Retinal pigment epithelial cell (primary cell): Measurements from ENCODE around the gene ANKRD63.

Experiments
- DNase-seq: peaks from one replicate; pipeline ENCODE4 v3.0.0-alpha.2; 2010; ENCODE audit warnings: low read depth
- H3K4me3 ChIP-seq: 2 replicates; pipeline ENCODE4 v1.5.1; 2011; ENCODE audit warnings: mild to moderate bottlenecking, low read length, control low read depth, moderate library complexity
- CTCF ChIP-seq: conservative IDR thresholded peaks from 2 replicates; pipeline ENCODE4 v1.5.1; 2011; ENCODE audit warnings: low read depth, low read length, control low read depth, inconsistent platforms

ANKRD63 gene

DNA sequence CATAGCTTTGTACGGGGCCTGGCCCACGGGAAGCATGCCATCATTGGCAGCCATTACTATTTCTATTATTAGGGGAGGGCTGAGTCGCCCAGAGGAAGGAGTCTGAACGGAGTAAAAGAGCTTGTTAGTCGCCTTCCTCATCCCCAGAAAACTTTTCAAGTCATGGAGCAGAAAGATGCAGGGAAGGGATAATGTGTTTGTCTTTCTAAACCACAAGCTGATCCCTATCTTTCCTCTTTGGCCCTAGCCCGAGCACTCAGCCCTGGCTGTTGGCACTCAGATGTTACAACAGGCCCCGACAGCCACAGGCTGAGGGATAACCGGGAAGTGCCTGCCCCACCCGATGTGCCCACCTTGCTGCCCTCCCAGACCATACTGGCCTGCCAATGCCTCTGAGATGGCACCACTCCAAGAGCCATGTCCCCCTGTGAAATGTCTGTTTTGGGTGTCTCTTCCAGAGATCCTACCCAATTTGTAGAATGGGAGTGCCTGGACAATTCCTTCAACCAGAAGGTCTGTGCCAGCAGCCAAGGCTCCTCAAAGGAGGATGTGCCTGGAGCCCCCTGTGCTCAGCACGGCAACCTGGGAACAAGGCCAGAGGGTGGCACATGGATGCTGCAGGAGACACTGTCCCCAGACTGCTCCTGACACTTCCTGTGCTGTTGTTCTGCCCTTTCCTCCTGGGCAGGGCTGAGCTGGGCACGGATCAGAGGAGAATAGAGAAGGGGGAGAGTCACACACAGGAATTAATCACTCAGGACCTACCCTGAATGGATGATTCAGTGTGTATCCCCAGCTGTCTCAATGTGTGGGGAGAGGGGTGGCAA lies 33.2 kb downstream of the ANKRD63 start:
- no peak for DNase-seq
- TF ChIP-seq CTCF = no peak
- H3K4me3 ChIP-seq = no peak overlapping the region

DNA sequence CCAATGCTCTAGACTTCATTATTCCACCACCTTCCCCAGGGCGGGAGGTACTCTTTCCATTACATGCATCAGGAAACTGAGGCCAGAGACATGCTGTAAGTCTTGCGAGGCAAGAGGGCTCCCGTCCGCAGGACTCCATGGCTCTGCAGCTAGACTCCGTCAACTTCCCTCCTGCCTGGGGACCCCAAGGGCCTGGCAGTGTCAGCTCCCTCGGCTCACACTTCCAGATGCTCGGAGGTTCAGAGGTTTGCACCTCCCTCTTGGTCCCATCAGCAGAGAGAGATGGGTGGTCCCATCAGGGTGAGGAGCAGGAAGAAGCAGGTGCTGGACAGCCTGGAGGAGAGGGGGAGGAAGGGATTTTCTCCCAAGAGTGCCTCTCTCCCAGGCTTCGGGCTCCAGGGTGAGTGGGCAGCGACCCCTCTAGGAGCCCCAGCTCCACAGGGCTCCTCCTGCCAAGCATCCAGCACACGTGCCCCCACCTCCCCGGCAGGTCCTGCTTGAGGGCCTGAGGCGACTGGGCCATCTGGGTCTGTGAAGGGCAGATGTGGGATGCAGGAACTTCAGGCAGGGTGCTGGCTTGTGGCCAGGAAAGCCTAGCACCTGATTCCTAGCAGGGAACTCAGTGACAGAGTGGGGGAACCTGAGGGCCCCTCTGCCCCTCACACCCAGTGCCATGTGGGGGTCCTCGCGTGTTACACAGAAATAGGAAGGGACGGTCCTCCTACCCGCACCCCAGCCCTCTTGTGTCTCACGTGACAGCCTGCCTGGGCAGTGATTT lies 34.7 kb downstream of the ANKRD63 start:
- no peak for TF ChIP-seq CTCF
- no peak for DNase-seq
- H3K4me3 ChIP-seq = no peak overlapping the region

DNA sequence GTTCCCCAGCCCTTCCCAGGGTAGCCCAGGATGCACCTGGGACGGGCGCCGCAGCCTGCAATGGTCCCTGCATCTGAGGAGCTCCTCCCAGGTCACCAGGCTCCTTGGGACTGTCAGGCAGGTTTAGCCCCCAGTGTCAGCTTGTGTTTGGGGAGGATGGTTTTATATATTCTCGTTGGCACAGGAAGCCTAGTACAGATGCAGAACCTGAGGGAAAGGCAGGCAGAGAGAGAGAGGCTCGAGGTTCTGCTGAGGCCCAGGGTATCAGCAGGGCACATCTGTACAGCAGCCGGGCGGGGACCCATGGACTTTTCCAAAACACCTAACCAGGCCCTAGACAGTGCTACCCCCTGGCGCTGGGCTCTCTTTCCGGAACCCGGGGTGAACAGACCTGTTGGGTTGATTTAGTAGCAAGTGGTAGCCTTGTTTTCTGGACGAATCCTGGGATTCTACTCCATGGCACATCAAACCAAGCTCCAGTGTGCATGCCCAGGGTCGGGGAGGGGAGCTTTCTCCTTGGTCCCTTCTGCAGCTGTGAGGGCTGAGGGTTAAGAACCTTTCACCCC lies 35.4 kb downstream of the ANKRD63 start:
- no peak overlapping the region for H3K4me3 ChIP-seq

DNA sequence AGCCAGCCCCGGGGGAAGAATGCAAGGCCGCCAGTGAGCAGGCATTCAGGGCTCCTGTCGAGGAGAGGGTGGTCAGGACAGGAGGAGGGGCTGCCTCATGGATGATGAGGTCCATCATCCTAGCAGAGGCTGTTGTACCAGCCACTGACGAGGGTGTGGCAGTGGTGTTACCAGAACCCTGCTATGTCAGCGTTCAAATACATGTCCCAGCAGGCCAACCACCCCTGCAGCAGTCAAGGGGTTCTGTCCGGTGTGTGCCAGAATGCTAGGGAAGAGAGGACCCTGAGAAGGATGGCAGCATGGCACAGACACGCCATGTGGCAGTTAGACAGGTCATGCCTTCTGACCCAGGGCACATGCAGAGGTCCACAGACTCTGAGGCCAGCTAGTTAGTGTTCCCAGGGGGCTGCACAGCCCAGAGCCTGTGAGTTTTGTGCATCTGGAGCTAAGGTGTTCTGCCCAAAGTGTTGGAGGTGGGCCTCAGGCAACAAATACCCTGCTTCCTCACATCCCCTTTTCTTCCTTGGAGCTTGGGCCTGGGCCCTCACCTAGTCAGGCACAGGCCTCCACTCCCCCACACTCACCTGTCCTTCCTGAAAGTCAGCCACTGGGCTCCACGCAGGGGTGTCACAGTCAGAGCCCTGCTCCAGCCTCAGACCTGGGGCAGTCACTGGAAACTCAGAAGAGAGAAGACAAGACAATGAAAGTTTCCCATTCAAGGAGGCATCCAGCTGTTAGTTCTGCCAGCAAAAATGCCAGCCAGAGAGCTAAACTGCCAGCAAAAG lies 36.2 kb downstream of the ANKRD63 start:
- H3K4me3 ChIP-seq = no peak overlapping the region
- no peak for TF ChIP-seq CTCF
- DNase-seq = no peak

More for the DNA sequence above, 35.4 kb downstream of the ANKRD63 start:
- TF ChIP-seq CTCF = no peak
- no peak for DNase-seq

GRCh38 chr15:40245666-40246450 lies 37.0 kb downstream of the ANKRD63 start:
- DNase-seq = no peak
- no peak for TF ChIP-seq CTCF
- no peak overlapping the region for H3K4me3 ChIP-seq

- no peak overlapping the region for H3K4me3 ChIP-seq
- DNase-seq = no peak
- no peak for TF ChIP-seq CTCF
These were observed 37.8 kb downstream of the ANKRD63 start for GRCh38 chr15:40244961-40245523.
